HepG2 (cell line): Measurements from ENCODE around the gene ABHD12. TPM values are rescaled to one million over a fixed set of nuclear protein-coding genes. Genes with fewer than 3 reads are reported as not detected.

Source experiments
- CCDC6 ChIP-seq: sonication (generic); formaldehyde crosslinking; IDR thresholded peaks from 2 replicates; pipeline ENCODE4 v1.8.1; 2022; ENCODE audit warnings: mild to moderate bottlenecking, missing genetic modification reagents, moderate library complexity
- CREB1 ChIP-seq, 2 experiments: fragments of 450-650 bp in 1 of 2; IDR thresholded peaks; 2 replicates each; pipeline ENCODE4 v1.6.1; 2016 to 2017; ENCODE audit warnings: control low read depth in 1 of 2, mild to moderate bottlenecking in 1 of 2, missing compliant biosample characterization in 1 of 2, missing genetic modification characterization in 1 of 2
- ONECUT2 ChIP-seq: sonication (generic); formaldehyde crosslinking; IDR thresholded peaks from 2 replicates; pipeline ENCODE4 v1.4.0; 2020; ENCODE audit warnings: missing genetic modification reagents
- PHF21A ChIP-seq: sonication (generic); formaldehyde crosslinking; IDR thresholded peaks from 2 replicates; pipeline ENCODE4 v1.5.0; 2020; ENCODE audit warnings: mild to moderate bottlenecking, missing genetic modification reagents
- SATB2 ChIP-seq: sonication (generic); formaldehyde crosslinking; IDR thresholded peaks from 2 replicates; pipeline ENCODE4 v1.5.0; 2020; ENCODE audit warnings: missing genetic modification reagents
- ZNF260 ChIP-seq: sonication (generic); formaldehyde crosslinking; IDR thresholded peaks from 2 replicates; pipeline ENCODE4 v1.4.0; 2020; ENCODE audit warnings: missing genetic modification reagents, low read depth, mild to moderate bottlenecking, borderline replicate concordance
- ZNF607 ChIP-seq: sonication (generic); formaldehyde crosslinking; IDR thresholded peaks from 2 replicates; pipeline ENCODE4 v1.5.1; 2020; ENCODE audit warnings: missing genetic modification reagents, mild to moderate bottlenecking, borderline replicate concordance
- polyA plus RNA-seq, 8 experiments: library from polyadenylated mRNA; depleted of rRNA in 3 of 8; stranded (reverse) in 7 of 8; unstranded in 1 of 8; fragments of >200 nt; fragmentation: Illumina TruSeq in 4 of 8; extraction: Trizol in 4 of 8; gene quantifications; 2 replicates each; pipeline versions ENCODE4 v1.2.1 to v1.2.3, GENCODE V29; 2011 to 2016; ENCODE audit warnings: low read depth in 4 of 8, missing spikeins in 1 of 8, mixed read lengths in 1 of 8; ENCODE audit not compliant: insufficient read depth in 1 of 8
- total RNA-seq, 5 experiments: library from RNA; depleted of rRNA; stranded (reverse); fragments of >200 nt; fragmentation: Illumina TruSeq; extraction: Trizol; gene quantifications; 2 replicates each; pipeline ENCODE4 v1.2.3, GENCODE V29; 2016; ENCODE audit warnings: low read depth in 1 of 5
- TF ChIP-seq, protein P1 (sequence below): sonication (generic); formaldehyde crosslinking; IDR thresholded peaks from 2 replicates; pipeline ENCODE4 v1.5.1; 2020; ENCODE audit warnings: missing genetic modification reagents, mild to moderate bottlenecking, borderline replicate concordance
- TF ChIP-seq, protein P2 (sequence below): sonication (generic); formaldehyde crosslinking; IDR thresholded peaks from 2 replicates; pipeline ENCODE4 v1.4.0; 2020; ENCODE audit warnings: missing genetic modification reagents, borderline replicate concordance
- TF ChIP-seq, protein P3 (sequence below): sonication (generic); formaldehyde crosslinking; IDR thresholded peaks from 2 replicates; pipeline ENCODE4 v1.4.0; 2020; ENCODE audit warnings: missing genetic modification reagents
- TF ChIP-seq, protein P4 (sequence below): IDR thresholded peaks from 2 replicates; pipeline ENCODE4 v1.6.1; 2016; ENCODE audit warnings: mild to moderate bottlenecking, missing biosample characterization, missing genetic modification reagents

ABHD12 gene
- total and polyA plus RNA-seq, 2 of the 13 experiments (the other 11 are each of a cell fraction or from before 2014, with no cell fraction given) = 23.5 to 72.1 TPM

DNA sequence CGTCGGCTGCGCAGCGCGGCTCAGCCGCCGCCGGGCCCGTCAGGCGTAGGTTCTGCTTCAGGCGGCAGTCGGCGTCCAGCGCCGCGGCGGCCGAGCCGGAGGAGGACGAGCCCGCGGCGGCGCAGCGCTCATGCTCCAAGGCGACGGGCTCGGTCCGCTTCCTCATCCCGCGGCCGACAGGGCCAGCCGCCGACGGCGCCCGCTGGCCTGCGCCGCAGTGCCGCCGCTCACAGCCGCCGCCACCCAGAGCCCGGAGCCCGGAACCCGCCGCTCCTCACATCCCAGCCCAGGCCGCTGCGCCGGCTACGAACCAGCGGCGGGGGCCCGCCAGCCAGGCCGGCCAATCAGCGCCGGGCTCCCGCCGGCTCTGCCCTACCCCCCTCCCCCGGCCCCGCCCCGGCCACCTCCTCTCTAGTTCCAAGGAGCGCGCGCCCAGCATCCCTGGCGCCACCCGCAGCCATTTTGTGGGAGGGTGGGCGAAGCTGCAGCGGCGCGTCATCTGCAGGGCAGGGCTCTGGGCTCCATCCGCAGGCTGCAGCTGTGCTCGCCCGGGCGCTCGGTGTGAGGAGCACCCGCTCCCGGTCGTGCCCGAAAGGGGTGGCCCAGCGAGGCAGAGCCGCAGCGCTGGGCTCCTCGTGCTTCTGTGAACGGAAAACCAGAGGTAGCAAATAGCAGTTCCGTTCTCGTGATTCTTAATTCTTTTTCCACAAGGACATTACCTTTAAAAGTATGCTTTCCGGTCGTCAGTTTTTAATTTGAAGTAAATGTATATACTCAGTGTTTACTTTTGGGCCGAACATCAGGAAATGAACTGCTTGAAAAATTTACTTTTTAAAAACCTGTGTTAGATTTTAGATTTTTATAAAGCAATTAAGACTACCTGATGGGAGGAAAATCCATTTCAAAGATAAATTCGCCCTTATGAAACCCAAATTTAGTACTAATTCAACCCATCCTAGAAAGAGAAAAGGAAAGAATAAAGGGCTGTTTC lies at the start of gene ABHD12 (continued):
- TF ChIP-seq, protein P1, sequence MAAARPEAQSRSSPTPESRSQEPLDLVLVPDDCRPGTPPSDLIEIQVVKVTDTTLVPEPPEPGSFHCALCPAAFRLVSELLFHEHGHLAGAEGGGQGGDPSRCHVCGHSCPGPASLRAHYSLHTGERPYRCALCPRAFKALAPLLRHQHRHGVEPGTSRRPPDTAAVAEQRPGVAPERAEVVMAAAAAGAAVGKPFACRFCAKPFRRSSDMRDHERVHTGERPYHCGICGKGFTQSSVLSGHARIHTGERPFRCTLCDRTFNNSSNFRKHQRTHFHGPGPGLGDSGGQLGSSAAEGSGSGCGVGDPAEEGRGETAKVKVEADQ = peak; percentile 65; the same call in 1 of the 2 replicates
- TF ChIP-seq, protein P2, sequence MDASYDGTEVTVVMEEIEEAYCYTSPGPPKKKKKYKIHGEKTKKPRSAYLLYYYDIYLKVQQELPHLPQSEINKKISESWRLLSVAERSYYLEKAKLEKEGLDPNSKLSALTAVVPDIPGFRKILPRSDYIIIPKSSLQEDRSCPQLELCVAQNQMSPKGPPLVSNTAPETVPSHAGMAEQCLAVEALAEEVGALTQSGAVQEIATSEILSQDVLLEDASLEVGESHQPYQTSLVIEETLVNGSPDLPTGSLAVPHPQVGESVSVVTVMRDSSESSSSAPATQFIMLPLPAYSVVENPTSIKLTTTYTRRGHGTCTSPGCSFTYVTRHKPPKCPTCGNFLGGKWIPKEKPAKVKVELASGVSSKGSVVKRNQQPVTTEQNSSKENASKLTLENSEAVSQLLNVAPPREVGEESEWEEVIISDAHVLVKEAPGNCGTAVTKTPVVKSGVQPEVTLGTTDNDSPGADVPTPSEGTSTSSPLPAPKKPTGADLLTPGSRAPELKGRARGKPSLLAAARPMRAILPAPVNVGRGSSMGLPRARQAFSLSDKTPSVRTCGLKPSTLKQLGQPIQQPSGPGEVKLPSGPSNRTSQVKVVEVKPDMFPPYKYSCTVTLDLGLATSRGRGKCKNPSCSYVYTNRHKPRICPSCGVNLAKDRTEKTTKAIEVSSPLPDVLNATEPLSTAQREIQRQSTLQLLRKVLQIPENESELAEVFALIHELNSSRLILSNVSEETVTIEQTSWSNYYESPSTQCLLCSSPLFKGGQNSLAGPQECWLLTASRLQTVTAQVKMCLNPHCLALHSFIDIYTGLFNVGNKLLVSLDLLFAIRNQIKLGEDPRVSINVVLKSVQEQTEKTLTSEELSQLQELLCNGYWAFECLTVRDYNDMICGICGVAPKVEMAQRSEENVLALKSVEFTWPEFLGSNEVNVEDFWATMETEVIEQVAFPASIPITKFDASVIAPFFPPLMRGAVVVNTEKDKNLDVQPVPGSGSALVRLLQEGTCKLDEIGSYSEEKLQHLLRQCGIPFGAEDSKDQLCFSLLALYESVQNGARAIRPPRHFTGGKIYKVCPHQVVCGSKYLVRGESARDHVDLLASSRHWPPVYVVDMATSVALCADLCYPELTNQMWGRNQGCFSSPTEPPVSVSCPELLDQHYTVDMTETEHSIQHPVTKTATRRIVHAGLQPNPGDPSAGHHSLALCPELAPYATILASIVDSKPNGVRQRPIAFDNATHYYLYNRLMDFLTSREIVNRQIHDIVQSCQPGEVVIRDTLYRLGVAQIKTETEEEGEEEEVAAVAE (CRISPR knock-in tag) = peak; percentile 90
- TF ChIP-seq ZNF607 = peak; percentile 83
- TF ChIP-seq, protein P3, sequence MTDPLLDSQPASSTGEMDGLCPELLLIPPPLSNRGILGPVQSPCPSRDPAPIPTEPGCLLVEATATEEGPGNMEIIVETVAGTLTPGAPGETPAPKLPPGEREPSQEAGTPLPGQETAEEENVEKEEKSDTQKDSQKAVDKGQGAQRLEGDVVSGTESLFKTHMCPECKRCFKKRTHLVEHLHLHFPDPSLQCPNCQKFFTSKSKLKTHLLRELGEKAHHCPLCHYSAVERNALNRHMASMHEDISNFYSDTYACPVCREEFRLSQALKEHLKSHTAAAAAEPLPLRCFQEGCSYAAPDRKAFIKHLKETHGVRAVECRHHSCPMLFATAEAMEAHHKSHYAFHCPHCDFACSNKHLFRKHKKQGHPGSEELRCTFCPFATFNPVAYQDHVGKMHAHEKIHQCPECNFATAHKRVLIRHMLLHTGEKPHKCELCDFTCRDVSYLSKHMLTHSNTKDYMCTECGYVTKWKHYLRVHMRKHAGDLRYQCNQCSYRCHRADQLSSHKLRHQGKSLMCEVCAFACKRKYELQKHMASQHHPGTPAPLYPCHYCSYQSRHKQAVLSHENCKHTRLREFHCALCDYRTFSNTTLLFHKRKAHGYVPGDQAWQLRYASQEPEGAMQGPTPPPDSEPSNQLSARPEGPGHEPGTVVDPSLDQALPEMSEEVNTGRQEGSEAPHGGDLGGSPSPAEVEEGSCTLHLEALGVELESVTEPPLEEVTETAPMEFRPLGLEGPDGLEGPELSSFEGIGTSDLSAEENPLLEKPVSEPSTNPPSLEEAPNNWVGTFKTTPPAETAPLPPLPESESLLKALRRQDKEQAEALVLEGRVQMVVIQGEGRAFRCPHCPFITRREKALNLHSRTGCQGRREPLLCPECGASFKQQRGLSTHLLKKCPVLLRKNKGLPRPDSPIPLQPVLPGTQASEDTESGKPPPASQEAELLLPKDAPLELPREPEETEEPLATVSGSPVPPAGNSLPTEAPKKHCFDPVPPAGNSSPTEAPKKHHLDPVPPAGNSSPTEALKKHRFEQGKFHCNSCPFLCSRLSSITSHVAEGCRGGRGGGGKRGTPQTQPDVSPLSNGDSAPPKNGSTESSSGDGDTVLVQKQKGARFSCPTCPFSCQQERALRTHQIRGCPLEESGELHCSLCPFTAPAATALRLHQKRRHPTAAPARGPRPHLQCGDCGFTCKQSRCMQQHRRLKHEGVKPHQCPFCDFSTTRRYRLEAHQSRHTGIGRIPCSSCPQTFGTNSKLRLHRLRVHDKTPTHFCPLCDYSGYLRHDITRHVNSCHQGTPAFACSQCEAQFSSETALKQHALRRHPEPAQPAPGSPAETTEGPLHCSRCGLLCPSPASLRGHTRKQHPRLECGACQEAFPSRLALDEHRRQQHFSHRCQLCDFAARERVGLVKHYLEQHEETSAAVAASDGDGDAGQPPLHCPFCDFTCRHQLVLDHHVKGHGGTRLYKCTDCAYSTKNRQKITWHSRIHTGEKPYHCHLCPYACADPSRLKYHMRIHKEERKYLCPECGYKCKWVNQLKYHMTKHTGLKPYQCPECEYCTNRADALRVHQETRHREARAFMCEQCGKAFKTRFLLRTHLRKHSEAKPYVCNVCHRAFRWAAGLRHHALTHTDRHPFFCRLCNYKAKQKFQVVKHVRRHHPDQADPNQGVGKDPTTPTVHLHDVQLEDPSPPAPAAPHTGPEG (CRISPR knock-in tag) = peak; percentile 83
- 0 out of 2 replicates have a peak, but pooled peaks have one; percentile 38 for TF ChIP-seq SATB2 (CRISPR knock-in tag)
- peak; percentile 72 for TF ChIP-seq CREB1 (IDR thresholded peaks at IDR 0.05)
- TF ChIP-seq CREB1 (CRISPR knock-in tag; IDR thresholded peaks at IDR 0.05) = no peak
- TF ChIP-seq ONECUT2 (CRISPR knock-in tag) = peak; percentile 51; the same call in 1 of the 2 replicates
- TF ChIP-seq ZNF260 (CRISPR knock-in tag) = no peak
- TF ChIP-seq CCDC6 (CRISPR knock-in tag) = peak; percentile 89
- peak; percentile 65; the same call in 1 of the 2 replicates for TF ChIP-seq PHF21A (CRISPR knock-in tag)
- TF ChIP-seq, protein P4, sequence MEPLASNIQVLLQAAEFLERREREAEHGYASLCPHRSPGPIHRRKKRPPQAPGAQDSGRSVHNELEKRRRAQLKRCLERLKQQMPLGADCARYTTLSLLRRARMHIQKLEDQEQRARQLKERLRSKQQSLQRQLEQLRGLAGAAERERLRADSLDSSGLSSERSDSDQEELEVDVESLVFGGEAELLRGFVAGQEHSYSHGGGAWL (CRISPR knock-in tag) = peak; percentile 71; the same call in 1 of the 2 replicates
